ENCODE measurements around the gene CTSC. TPM values are rescaled to one million over a fixed set of nuclear protein-coding genes. Genes with fewer than 3 reads are reported as not detected.

Gene CTSC
- total RNA-seq, 1 experiment from 2014 or later, result 359 TPM

DNA sequence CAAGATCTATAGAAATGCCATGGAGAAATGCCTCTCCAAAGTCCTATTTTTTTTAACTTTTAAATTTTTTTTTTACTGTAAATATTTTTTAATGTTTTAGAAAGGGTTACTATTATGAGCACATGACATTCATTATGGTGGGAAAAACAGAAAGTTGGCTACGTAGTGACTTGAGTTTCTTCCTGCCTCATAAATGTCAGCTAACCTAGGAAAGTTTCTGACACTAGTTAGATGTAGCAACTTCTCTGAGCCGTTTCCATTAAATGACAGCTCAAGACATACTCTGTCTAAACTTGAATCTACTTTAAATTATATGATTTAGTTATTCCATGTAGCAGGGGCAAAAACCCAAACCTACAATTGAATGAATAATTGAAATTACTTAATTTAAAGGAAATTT lies 18.4 kb upstream of the CTSC start:
- Histone ChIP-seq H3T11ph (ENCODE audit: low read length) (no peak overlapping the region), H3K27ac (ENCODE audit: insufficient read length, low read depth, low read length) (no peak overlapping the region), H3K79me1 (ENCODE audit: insufficient read depth, low read depth, low read length, poor library complexity, severe bottlenecking) (no peaks in the 10 kb centered on the region), H3K56ac (ENCODE audit: insufficient read length, low read depth, low read length) (no peak overlapping the region), H3K27me3 (ENCODE audit: insufficient read depth, low read length) (no peaks in the 10 kb centered on the region), H3K79me2 (ENCODE audit: insufficient read depth, low read length) (no peaks in the 10 kb centered on the region), H4K20me1 (ENCODE audit: control insufficient read depth, insufficient read depth, insufficient read length) (no peaks in the 10 kb centered on the region), H2BK120ac (ENCODE audit: low read depth, low read length, poor library complexity, severe bottlenecking) (no peak overlapping the region), H2BK20ac (ENCODE audit: low read depth, low read length, poor library complexity, severe bottlenecking) (no peak overlapping the region), H3K14ac (ENCODE audit: insufficient read depth, low read length) (no peak overlapping the region), H2BK15ac (ENCODE audit: low read depth, low read length) (no peak overlapping the region), H3K23ac (ENCODE audit: insufficient read length, low read depth, low read length) (no peak overlapping the region), H3K9ac (ENCODE audit: extremely low read depth, insufficient read length, low read length) (no peak overlapping the region), H3K4ac (ENCODE audit: low read depth, low read length) (no peak overlapping the region), H4K91ac (ENCODE audit: insufficient read length, low read depth, low read length) (no peak overlapping the region), H4K5ac (ENCODE audit: insufficient read length, low read depth, low read length) (no peak overlapping the region), H2BK5ac (ENCODE audit: insufficient read length, low read length) (no peak overlapping the region), H3K18ac (ENCODE audit: insufficient read length, low read depth, low read length) (no peak overlapping the region), H2AFZ (ENCODE audit: low read length) (no peak overlapping the region), H2BK12ac (ENCODE audit: insufficient read length, low read depth, low read length) (no peak overlapping the region), H3K9me3 (ENCODE audit: control insufficient read depth, low read depth, low read length) (no peaks in the 10 kb centered on the region), H3K23me2 (ENCODE audit: insufficient read length, low read depth, low read length, poor library complexity, severe bottlenecking) (no peaks in the 10 kb centered on the region), H4K8ac (replicated peaks; ENCODE audit: insufficient read length, low read depth, low read length) (no peak overlapping the region), H2AK5ac (ENCODE audit: insufficient read length, low read length) (no peak overlapping the region), H3K4me1 (ENCODE audit: insufficient read depth, low read length) (peaks cover 3% of the 10 kb centered on the region; the same call in 1 of the 2 replicates), H3K4me2 (ENCODE audit: insufficient read depth, insufficient read length, low read length) (no peak overlapping the region)
- no peak overlapping the region for H3K27ac Mint-ChIP-seq
- no CpG with 5 or more reads among the region's 2 CpGs for WGBS (ENCODE audit: extremely low coverage, insufficient read length, low lambda C conversion rate)
- peaks cover 14 to 18% of the 10 kb centered on the region in 2 experiments for H3K4me1 Mint-ChIP-seq
- DNase-seq, result no peak
- no peaks in the 10 kb centered on the region for H3K9me3 Mint-ChIP-seq
- no peak overlapping the region for H3K4me3 Mint-ChIP-seq
- H3K27me3 Mint-ChIP-seq (ENCODE audit: low read depth), result no peaks in the 10 kb centered on the region
- H3K36me3 Mint-ChIP-seq (ENCODE audit: insufficient read depth in 1 of 3, low read depth in 3 of 3), result no peaks in the 10 kb centered on the region
- TF ChIP-seq, protein P1, sequence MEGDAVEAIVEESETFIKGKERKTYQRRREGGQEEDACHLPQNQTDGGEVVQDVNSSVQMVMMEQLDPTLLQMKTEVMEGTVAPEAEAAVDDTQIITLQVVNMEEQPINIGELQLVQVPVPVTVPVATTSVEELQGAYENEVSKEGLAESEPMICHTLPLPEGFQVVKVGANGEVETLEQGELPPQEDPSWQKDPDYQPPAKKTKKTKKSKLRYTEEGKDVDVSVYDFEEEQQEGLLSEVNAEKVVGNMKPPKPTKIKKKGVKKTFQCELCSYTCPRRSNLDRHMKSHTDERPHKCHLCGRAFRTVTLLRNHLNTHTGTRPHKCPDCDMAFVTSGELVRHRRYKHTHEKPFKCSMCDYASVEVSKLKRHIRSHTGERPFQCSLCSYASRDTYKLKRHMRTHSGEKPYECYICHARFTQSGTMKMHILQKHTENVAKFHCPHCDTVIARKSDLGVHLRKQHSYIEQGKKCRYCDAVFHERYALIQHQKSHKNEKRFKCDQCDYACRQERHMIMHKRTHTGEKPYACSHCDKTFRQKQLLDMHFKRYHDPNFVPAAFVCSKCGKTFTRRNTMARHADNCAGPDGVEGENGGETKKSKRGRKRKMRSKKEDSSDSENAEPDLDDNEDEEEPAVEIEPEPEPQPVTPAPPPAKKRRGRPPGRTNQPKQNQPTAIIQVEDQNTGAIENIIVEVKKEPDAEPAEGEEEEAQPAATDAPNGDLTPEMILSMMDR (conservative IDR thresholded peaks at IDR 0.05), result no peak
